CD4-positive, alpha-beta memory T cell (primary cell): ENCODE data around the gene KLK1. TPM values are rescaled to one million over a fixed set of nuclear protein-coding genes. Genes with fewer than 3 reads are reported as not detected.

ENCODE experiments used
- CTCF ChIA-PET: fragments of 350-600 bp; sonication (Branson Sonifier 250); formaldehyde crosslinking; loops from one replicate; lab custom pipeline; 2021; ENCODE audit warnings: inconsistent platforms; ENCODE audit not compliant: partially characterized antibody; lab: Charles Lee
- POLR2A ChIA-PET: fragments of 350-600 bp; sonication (Branson Sonifier 250); formaldehyde crosslinking; loops from one replicate; lab custom pipeline; 2021; ENCODE audit not compliant: partially characterized antibody; lab: Charles Lee
- DNase-seq, 5 donors: peaks; one replicate each; pipeline versions ENCODE4 v3.0.0 to v3.0.0-alpha.2; 2020 to 2022; ENCODE audit warnings: mixed read lengths in 1 of 5
- H3K27ac ChIP-seq: one replicate; pipeline ENCODE4 v1.7.0; 2013; ENCODE audit warnings: low read depth, low read length
- H3K27me3 ChIP-seq: 2 replicates; pipeline ENCODE4 v1.7.0; 2013; ENCODE audit warnings: mild to moderate bottlenecking, low read length, moderate library complexity; ENCODE audit not compliant: insufficient read depth
- H3K36me3 ChIP-seq: 2 replicates; pipeline ENCODE4 v1.7.0; 2013; ENCODE audit warnings: mild to moderate bottlenecking, low read length, moderate library complexity; ENCODE audit not compliant: insufficient read depth
- H3K4me1 ChIP-seq: 2 replicates; pipeline ENCODE4 v1.7.0; 2013; ENCODE audit warnings: mild to moderate bottlenecking, low read length, moderate library complexity; ENCODE audit not compliant: insufficient read depth
- H3K4me3 ChIP-seq, 2 donors: one replicate each; pipeline ENCODE4 v1.7.0; 2013; ENCODE audit warnings: low read length in 2 of 2, mild to moderate bottlenecking in 1 of 2
- H3K9me3 ChIP-seq, 2 donors: one replicate each; pipeline ENCODE4 v1.7.0; 2013; ENCODE audit warnings: low read length in 2 of 2, control low read depth in 1 of 2; ENCODE audit not compliant: control insufficient read depth in 1 of 2
- H3K27ac Mint-ChIP-seq, 7 donors: one replicate each; pipeline ENCODE4 v1.8.0; 2020 to 2021; ENCODE audit warnings: mixed read lengths in 7 of 7, mild to moderate bottlenecking in 6 of 7, inconsistent platforms in 3 of 7, moderate library complexity in 3 of 7
- H3K27me3 Mint-ChIP-seq, 2 donors: one replicate each; pipeline ENCODE4 v1.8.0; 2020 to 2021; ENCODE audit warnings: mixed read lengths in 2 of 2
- H3K36me3 Mint-ChIP-seq, 2 donors: one replicate each; pipeline ENCODE4 v1.8.0; 2020 to 2021; ENCODE audit warnings: mixed read lengths in 2 of 2, inconsistent platforms in 1 of 2, mild to moderate bottlenecking in 1 of 2
- H3K4me1 Mint-ChIP-seq, 4 donors: one replicate each; pipeline ENCODE4 v1.8.0; 2020 to 2021; ENCODE audit warnings: mixed read lengths in 4 of 4, mild to moderate bottlenecking in 1 of 4
- H3K4me3 Mint-ChIP-seq, 8 donors: one replicate each; pipeline ENCODE4 v1.8.0; 2020 to 2021; ENCODE audit warnings: mixed read lengths in 8 of 8, mild to moderate bottlenecking in 7 of 8, moderate library complexity in 6 of 8, inconsistent platforms in 3 of 8
- H3K9me3 Mint-ChIP-seq, 8 donors: one replicate each; pipeline ENCODE4 v1.8.0; 2020 to 2021; ENCODE audit warnings: mixed read lengths in 8 of 8, mild to moderate bottlenecking in 5 of 8, inconsistent platforms in 3 of 8, moderate library complexity in 1 of 8
- intact Hi-C: fragments of 100-400 bp; cut with micrococcal nuclease; formaldehyde crosslinking; loops from one replicate; pipeline ENCODE4 v1.15.1; 2023
- polyA plus RNA-seq, 2 donors: library from polyadenylated mRNA; unstranded; fragments of 300-500 nt; fragmentation: Illumina TruSeq; gene quantifications; one replicate each; pipeline ENCODE4 v1.2.3, GENCODE V29; 2021
- total RNA-seq, 2 experiments: library from RNA; stranded (reverse); gene quantifications; one replicate each; pipeline ENCODE4 v1.2.3, GENCODE V29; 2021

The KLK1 gene
- total and polyA plus RNA-seq, 4 experiments from 2014 or later, result not detected

DNA sequence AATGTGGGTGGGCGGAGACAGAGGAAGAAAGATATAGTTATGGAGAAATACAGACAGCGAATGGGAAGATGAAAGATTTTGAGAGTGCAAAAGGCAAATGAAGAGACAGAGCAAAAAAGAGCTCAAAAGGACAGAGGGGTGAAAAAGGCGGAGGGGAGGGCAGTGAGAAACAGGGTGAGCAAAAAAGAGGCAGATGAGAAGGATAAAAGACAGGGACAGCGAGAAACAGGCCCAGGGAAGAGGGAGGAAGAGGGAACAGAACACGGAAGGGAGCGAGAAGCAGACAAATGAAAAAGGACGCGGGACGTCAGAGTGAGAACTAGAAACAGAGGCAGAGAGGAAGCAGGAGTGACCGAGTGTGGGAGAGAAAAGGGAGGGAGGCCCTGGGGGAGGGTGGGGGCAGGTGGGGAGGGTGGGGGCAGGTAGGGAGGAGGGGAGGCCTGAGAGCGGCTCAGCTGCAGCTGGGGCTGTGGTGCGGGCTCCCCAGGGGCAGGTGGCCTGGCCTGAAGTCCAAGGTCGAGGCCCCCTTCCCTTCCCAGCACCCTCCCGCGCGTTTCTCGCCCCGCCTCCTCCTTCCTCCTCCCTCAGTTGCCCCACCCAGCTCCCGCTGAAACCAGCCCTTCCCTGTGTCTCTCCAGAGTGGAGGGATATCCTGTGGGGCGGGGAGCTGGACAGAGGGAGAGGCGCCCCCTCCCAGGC is 2.9 kb downstream of the KLK1 start:
- ChIA-PET POLR2A (no interaction called here), CTCF (no interaction called here)
- intact Hi-C loops, result no loop called here
- Mint-ChIP-seq H3K27ac (peak overlapping the region in 2 of 7 donors; percentile 10 to 13), H3K27me3 (peaks cover 38 to 61% of the 10 kb centered on the region in 2 donors), H3K4me1 (peaks cover 15 to 26% (median 21%) of the 10 kb centered on the region in 4 donors), H3K36me3 (no peaks in the 10 kb centered on the region), H3K9me3 (peaks cover 0 to 1% (median 0%) of the 10 kb centered on the region in 8 donors), H3K4me3 (peak overlapping the region in 4 of 8 donors; percentile 2 to 62 (median 16))
- Histone ChIP-seq H3K4me1 (peaks cover 21% of the 10 kb centered on the region), H3K9me3 (no peaks in the 10 kb centered on the region), H3K27me3 (peaks cover 13% of the 10 kb centered on the region), H3K27ac (no peak overlapping the region), H3K36me3 (no peaks in the 10 kb centered on the region), H3K4me3 (no peak overlapping the region)
- DNase-seq, result peak in 1 of 5 donors; percentile 7

GRCh38 chr19:50820086-50820485 is 3.5 kb downstream of the KLK1 start:
- Mint-ChIP-seq H3K4me1 (peaks cover 15 to 26% (median 21%) of the 10 kb centered on the region in 4 donors), H3K9me3 (peaks cover 0 to 1% (median 0%) of the 10 kb centered on the region in 8 donors), H3K36me3 (no peaks in the 10 kb centered on the region), H3K27ac (no peak overlapping the region), H3K4me3 (peak overlapping the region in 3 of 8 donors; percentile 2 to 61 (median 29)), H3K27me3 (peaks cover 40 to 66% of the 10 kb centered on the region in 2 donors)
- peaks cover 13% of the 10 kb centered on the region for H3K27me3 ChIP-seq
- no peaks in the 10 kb centered on the region for H3K36me3 ChIP-seq
- H3K4me1 ChIP-seq, result peaks cover 21% of the 10 kb centered on the region
- intact Hi-C loops, result no loop called here
- peak in 1 of 5 donors; percentile 29 for DNase-seq
- ChIA-PET CTCF (no interaction called here), POLR2A (no interaction called here)
- H3K9me3 ChIP-seq, result no peaks in the 10 kb centered on the region
- no peak overlapping the region for H3K4me3 ChIP-seq
- H3K27ac ChIP-seq, result no peak overlapping the region

- no peak overlapping the region for H3K27ac Mint-ChIP-seq
Measured at GRCh38 chr19:50819636-50820035, 4.0 kb downstream of the KLK1 start.

DNA sequence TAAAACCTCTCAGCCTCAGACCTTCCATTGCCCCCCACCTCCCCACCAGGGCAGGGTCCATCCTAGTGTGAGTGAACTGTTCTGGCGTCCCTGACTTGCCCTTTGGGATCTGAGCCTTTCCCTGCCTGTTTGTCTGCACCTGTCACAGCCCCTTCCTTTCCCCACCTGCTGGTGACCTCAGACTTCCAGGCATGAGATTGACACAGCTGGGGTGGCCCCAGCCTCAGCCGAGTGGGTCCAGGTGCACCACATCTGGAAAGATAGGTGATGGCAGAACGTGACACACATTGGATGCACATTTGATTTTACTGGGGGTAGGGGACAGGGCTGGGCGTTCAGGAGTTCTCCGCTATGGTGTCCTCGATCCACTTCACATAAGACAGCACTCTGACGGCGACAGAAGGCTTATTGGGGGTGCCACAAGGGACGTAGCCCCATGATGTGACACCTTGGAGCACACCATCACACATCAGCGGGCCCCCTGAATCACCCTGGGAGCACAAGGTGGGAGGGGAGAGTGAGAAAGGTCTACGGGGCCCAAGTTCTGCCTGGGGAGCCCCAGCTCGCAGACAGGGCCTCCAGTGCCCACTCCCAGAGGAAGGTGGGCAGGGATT is 4.6 kb downstream of the KLK1 start:
- H3K4me1 ChIP-seq, result peaks cover 21% of the 10 kb centered on the region
- H3K27ac ChIP-seq, result no peak overlapping the region
- H3K4me1 Mint-ChIP-seq, result peaks cover 15 to 26% (median 21%) of the 10 kb centered on the region in 4 donors
- no peak overlapping the region for H3K27ac Mint-ChIP-seq
- CTCF ChIA-PET, result interaction anchor here (0.5 kb wide), 1 partner anchor 37 kb away, joined by 4 read pairs; no protein-coding TSS in a partner anchor
- H3K4me3 Mint-ChIP-seq, result peak overlapping the region; percentile 52 to 82 (median 66)
- no peaks in the 10 kb centered on the region for H3K36me3 Mint-ChIP-seq
- intact Hi-C loops, result no loop called here
- POLR2A ChIA-PET, result no interaction called here
- peaks cover 13% of the 10 kb centered on the region for H3K27me3 ChIP-seq
- DNase-seq, result peak in 1 of 5 donors; percentile 24
- no peaks in the 10 kb centered on the region for H3K36me3 ChIP-seq
- no peak overlapping the region for H3K4me3 ChIP-seq
- peaks cover 36 to 64% of the 10 kb centered on the region in 2 donors for H3K27me3 Mint-ChIP-seq
- H3K9me3 ChIP-seq, result no peaks in the 10 kb centered on the region
- H3K9me3 Mint-ChIP-seq, result peaks cover 0 to 1% (median 0%) of the 10 kb centered on the region in 8 donors

More at GRCh38 chr19:50819636-50820035, 4.0 kb downstream of the KLK1 start:
- Histone ChIP-seq H3K4me3 (no peak overlapping the region), H3K4me1 (peaks cover 21% of the 10 kb centered on the region), H3K36me3 (no peaks in the 10 kb centered on the region), H3K27ac (no peak overlapping the region), H3K27me3 (peaks cover 13% of the 10 kb centered on the region), H3K9me3 (no peaks in the 10 kb centered on the region)
- no peak for DNase-seq
- H3K4me1 Mint-ChIP-seq, result peaks cover 15 to 26% (median 21%) of the 10 kb centered on the region in 4 donors
- H3K27me3 Mint-ChIP-seq, result peaks cover 40 to 68% of the 10 kb centered on the region in 2 donors
- H3K36me3 Mint-ChIP-seq, result no peaks in the 10 kb centered on the region
- POLR2A ChIA-PET, result no interaction called here
- CTCF ChIA-PET, result no interaction called here
- intact Hi-C loops, result no loop called here
- H3K9me3 Mint-ChIP-seq, result peaks cover 0 to 1% (median 0%) of the 10 kb centered on the region in 8 donors
- H3K4me3 Mint-ChIP-seq, result peak overlapping the region in 1 of 8 donors; percentile 61

GRCh38 chr19:50817941-50818858 is 5.4 kb downstream of the KLK1 start:
- Histone ChIP-seq H3K27ac (no peak overlapping the region), H3K9me3 (no peaks in the 10 kb centered on the region), H3K4me1 (peaks cover 21% of the 10 kb centered on the region), H3K27me3 (peaks cover 13% of the 10 kb centered on the region), H3K36me3 (no peaks in the 10 kb centered on the region), H3K4me3 (peak overlapping the region; percentile 36 to 38)
- DNase-seq, result peak in 1 of 5 donors; percentile 40
- Mint-ChIP-seq H3K27ac (peak overlapping the region in 1 of 7 donors; percentile 7), H3K9me3 (peaks cover 0 to under 1% (median 0%) of the 10 kb centered on the region in 8 donors), H3K4me3 (peak overlapping the region; percentile 52 to 82 (median 66)), H3K27me3 (peaks cover 36 to 62% of the 10 kb centered on the region in 2 donors), H3K36me3 (no peaks in the 10 kb centered on the region), H3K4me1 (peaks cover 15 to 26% (median 21%) of the 10 kb centered on the region in 4 donors)
- POLR2A ChIA-PET, result no interaction called here
- CTCF ChIA-PET, result interaction anchor here (0.5 kb wide), 1 partner anchor 36 kb away, joined by 4 read pairs; no protein-coding TSS in a partner anchor
- intact Hi-C loops, result no loop called here

DNA sequence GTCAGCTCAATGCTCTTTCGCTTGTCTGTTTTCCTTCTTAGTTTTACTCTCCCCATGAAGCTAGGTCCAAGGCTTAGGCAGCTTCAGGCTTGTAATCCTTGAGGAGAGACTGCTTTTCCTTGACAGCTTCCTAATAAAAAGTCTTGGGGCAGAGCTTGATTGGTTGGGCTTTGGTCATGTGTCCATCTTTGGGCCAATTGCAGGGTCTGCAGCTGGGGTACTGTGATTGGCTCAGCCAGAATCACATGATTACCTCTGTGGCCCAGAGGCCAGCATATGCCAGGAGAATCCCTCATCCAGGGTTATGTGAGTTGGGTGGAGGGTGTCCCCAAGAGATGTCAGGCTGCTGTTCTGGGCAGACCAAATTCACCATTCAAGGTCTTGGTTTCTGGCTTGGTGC is 8.1 kb downstream of the KLK1 start:
- H3K27ac Mint-ChIP-seq, result no peak overlapping the region
- Histone ChIP-seq H3K9me3 (no peaks in the 10 kb centered on the region), H3K4me3 (no peak overlapping the region), H3K4me1 (peaks cover 19% of the 10 kb centered on the region), H3K27ac (no peak overlapping the region), H3K36me3 (no peaks in the 10 kb centered on the region), H3K27me3 (peaks cover 11% of the 10 kb centered on the region)
- peaks cover 24 to 47% of the 10 kb centered on the region in 2 donors for H3K27me3 Mint-ChIP-seq
- ChIA-PET CTCF (no interaction called here), POLR2A (no interaction called here)
- peaks cover 11 to 23% (median 16%) of the 10 kb centered on the region in 4 donors for H3K4me1 Mint-ChIP-seq
- intact Hi-C loops, result no loop called here
- peaks cover 0 to 2% (median 0%) of the 10 kb centered on the region in 8 donors for H3K9me3 Mint-ChIP-seq
- no peak for DNase-seq
- no peaks in the 10 kb centered on the region for H3K36me3 Mint-ChIP-seq
- H3K4me3 Mint-ChIP-seq, result no peak overlapping the region
